Cortex of kidney (tissue), 1 donor: Measurements from ENCODE around the gene ADAMTS7.
"Not testable (repeated sequence)": the region's sequence is repeated elsewhere in the genome, so short reads cannot be mapped to it uniquely, and the experiment has no call there.

Experiments used
- DNase-seq: peaks from one replicate; lab custom pipeline; 2025; lab: John Stamatoyannopoulos, UW

The ADAMTS7 gene

DNA sequence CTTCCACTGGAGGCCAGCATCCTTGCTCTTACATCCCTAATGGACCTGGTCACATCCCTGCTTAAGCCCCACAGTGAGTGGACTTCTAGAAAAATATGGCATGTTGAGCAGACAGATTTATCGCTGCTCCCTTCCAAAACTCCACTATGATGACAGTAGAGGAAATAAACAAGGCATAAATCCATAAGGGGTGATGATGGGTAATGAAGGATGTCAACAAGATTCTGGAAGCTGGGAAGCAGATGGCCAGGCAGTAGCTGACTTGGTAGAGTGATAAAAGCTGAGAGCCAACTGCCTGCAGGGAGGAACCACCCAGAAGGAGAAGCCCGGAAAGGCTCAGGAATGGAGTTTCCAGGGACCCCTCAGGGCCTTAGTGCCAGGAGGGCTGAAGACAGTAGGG, 28.9 kb downstream of the ADAMTS7 start:
- not testable (repeated sequence) for DNase-seq

DNA sequence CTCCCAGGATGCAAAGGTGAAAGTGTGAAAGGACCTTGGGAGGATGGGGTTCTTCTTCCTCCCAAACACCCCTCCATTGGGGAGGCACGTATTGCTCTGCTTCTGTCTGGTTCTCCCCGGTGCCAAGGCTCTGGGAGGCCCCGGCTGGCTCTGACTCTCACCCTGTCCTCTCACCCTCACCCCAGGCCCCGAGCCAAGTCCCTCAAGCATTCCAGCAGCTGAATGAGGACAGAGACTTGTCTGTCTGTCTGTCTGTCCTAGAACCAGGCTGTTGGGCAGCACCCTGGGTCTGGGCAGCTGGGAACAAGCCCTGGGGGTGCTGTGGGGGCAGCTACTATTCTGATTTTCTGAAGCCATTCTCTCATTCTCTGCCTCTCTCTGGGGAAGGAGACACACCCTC, 29.9 kb downstream of the ADAMTS7 start:
- not testable (repeated sequence) for DNase-seq

DNA sequence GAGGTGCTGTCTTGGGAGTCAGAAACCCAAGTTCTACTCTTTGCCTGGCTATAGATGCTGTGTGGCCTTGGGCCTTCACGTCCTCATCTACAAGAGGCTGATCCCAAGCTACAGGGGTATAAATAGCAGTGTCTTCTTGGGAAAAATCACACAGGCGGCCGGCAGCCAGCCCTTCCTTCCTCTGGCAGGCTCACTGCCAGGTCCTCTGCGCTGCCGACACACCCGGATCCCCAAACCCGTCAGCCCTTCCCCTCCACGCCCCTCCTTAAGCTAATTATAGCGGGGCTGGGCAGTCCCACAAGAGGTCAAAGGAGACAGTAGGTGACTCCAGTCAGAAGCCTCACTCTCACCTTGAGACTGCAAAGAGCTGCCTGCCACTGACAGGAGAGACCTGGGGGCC, 31.3 kb downstream of the ADAMTS7 start:
- DNase-seq = not testable (repeated sequence)

DNA sequence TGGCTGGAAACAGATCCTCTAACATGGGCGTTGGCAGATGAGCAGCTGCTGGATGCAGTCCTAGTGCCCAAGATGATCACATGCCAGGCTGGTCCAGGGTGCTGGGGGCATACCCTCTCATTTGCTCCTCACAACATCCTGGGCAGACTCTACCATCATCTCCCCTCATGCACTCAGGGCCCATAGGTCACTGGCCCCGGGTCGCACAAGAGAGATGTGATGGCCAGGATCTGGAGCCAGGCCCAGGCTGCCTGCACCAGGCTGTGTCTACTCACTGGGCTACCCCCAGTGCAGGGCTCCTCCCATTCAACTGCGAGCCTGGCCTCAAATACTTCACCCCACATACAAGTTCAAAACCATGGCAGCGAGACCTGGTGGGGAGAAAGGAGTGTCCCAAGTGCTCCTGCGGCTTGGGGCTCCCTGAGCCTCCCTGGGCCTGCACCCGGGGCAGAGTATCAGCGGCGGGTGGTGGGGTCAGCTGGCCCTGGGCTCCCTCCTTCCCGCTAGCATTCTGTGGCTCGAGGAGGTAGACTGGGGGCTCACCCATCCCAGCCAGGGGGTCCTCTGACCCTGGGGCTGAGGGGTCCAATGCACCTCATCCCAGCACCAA, 32.0 kb downstream of the ADAMTS7 start:
- DNase-seq = not testable (repeated sequence)

DNA sequence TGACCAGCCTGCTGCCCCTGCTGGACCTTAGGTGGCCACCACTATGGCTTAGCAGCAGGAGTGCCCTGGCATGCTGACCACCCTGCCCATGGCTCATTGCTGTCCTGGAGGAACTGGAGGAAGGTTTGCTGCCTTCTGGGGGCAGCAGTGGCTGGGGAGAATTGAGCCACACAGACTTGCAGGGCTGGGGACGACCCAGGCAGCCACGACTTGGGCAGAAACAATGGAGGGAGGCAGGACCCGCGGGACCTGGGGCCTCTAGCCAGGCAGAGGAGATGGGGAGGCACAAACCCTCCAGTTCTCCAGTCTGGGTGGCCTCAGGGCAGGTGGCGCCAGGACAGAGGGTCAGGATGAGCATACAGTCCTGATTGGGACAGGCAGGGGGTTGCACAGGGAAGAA, 32.8 kb downstream of the ADAMTS7 start:
- DNase-seq = no peak

DNA sequence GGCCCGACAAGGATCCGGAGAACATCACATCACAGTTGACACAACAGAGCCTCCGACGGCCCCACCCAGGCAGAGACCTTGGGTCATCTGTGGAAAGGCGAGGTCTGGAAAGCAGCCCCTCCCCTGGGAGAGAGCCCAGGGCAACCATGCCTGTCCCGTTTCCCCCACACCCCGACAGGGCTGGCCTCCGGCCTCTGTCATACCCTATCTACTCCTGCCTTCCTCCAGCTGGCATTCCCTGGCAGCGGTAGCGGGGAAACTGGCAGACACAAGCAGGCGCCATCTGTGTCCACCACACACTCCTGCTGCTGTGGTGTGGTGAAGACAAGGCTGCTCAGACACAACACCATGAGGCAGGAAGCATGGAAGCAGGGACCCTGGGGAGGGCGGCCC, 33.3 kb downstream of the ADAMTS7 start:
- not testable (repeated sequence) for DNase-seq

DNA sequence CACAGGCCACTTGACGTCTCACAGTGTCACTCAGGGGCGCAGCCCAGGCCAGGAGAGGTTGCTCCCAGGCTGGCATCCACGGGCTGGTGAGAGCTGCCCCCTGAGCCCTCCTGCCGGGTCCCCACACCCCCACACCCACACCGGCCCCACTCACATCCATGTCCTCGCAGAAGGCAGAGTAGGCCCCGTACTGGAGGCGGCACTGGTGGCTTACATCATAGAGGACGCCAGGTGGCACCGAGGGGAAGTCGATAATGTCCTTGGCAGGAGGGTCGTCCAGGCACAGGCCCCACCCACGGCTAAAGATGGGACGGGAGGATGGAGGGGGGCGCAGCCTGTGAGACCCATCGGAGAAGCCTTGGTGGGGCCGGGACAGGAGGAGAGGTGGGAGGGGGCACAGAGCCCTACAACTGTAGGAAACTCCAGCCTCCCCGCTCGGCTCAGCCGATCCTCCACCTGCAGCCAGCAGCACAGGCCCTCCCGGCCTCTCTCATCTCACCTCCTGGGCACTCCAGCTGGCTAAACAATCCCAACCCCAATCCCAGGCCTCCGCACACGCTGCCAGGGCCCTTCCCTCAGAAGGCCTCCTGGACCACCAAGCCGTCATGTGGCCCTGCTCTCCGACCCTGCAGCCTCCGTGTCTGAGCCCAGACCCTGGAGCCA, 33.8 kb downstream of the ADAMTS7 start:
- not testable (repeated sequence) for DNase-seq

DNA sequence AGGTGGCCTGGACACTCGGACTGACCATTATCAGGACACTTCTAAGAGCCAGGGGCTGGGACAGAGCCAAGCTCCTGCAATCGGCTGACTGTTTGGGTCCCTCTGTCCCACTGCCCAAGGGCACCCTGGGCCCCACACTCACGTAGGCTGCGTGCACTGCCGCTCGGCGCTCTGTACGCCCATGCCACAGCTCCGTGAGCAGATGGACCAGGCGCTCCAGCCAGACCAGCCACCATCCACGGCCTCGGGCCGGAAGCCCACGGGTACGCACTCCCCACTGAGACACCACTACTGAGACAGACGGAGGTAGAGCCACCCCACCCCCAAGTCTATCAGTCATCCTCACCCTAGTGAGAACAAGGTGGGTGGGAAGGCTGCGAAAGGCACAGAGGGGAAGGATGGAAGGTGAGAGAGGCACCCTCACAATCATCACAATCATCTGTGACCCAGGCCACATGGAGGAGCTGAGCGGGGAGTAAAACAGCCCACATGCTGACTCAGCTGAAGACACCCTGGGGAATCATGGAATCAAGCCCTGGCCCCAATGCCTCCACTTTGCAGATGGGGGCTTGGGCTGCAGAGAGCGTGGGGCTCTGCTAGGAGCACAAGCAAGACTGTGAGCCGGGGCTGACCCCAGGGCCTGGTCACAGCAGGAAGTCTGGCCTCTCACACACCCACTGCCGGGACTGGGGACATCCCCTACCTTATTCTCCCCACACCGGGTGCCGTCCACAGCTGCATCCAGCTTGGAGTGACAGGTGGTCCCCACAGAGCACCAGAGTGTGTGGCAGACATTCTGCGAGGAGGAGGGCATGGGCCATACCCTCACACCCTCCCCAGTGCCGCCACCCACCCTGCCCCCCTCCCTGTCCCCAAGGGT, 35.0 kb downstream of the ADAMTS7 start:
- not testable (repeated sequence) for DNase-seq

DNA sequence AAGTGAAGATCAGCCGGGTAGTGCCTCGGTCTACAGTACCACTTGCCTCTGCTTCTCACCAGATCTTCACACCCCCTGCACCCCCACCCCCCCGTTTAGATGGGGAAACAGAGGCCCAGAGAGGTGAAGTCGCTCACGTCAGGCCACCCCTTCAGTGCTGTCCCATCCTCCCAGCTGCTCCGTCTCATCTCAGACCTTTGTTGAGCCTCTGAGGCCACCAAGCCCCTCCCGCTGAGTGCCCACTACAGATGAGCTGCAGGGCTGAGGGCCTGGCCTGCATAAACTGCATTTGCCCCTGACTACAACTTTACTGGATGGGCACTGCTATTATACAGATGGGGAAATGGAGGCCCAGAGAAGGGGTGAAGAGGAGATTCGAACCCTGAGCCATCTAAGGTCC, 35.8 kb downstream of the ADAMTS7 start:
- no peak for DNase-seq

DNA sequence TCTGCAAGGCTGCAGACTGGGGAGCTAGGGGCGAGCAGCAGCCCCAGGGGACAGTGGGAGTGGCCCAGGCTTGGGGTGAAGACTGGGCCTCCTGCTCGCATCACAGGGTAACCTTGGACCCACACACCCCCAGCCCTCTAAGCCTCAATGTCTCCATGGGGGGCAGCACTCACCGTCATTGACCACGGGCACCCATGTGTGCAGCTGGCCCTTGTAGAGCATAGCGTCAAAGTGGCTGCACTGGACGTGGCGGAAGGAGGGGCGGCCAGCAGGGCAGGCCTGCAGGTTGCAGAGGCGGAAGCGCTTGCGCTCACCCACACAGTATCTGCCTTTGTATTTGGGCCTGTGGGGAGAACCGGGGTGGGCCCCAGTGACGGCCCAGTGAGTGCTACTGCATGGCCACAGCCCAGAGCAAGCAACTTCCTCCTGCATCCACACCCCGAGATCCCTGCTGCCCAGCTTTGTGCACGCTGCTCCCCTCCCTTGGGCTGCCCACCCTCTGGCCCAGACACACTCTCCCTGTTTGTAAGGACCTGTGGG, 36.7 kb downstream of the ADAMTS7 start:
- DNase-seq = not testable (repeated sequence)

DNA sequence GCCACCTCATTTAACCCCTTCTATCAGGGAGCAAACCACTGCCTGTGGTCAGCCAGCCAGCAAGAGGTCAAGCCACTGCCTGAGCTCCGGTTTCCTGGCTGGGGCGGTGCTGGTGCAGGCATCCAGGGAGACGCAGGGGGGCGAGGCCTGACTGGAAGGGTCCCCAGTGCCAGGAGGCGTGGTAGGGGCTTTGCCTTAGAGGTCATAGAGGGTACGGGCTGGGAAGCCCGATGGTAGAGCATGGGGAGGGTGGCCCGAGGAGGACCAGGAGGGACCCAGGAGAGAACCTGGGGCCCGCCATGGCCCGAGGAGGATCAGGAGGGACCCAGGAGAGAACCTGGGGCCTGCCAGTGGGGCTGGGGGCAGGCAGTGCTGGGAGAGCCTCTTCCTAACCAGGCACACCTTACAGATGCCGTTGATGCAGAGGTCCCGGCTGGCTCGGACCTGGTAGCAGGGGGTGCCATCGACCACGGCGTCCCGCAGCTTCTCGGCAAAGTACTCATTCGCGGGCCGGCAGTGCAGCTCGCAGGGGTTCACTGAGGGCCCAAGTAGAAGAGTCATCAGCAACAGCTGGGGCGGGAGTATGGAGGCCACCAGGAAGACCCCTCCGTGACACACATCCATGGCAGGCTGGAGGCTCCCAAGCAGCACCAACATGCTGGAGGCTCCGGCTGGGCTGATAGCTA, 37.4 kb downstream of the ADAMTS7 start:
- not testable (repeated sequence) for DNase-seq

DNA sequence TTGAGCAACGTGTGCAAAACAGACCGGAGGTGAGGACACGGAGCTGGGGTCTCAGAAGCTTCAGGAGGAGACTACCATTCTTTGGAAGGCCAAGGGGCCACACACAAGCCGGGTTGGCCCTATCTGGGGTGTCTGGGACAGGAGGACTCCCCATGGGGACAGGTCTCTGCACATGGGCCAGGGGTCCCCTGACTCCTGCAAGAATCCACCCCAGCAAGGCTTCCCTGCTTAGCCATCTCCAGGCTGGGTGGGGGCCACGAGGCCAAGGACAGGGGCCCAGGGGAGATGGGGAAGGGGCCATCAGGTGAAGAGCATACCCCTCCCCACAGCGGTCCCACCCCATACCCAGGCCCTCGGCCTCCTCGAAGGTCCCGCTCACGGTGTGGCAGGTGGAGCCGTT, 38.5 kb downstream of the ADAMTS7 start:
- DNase-seq = no peak

DNA sequence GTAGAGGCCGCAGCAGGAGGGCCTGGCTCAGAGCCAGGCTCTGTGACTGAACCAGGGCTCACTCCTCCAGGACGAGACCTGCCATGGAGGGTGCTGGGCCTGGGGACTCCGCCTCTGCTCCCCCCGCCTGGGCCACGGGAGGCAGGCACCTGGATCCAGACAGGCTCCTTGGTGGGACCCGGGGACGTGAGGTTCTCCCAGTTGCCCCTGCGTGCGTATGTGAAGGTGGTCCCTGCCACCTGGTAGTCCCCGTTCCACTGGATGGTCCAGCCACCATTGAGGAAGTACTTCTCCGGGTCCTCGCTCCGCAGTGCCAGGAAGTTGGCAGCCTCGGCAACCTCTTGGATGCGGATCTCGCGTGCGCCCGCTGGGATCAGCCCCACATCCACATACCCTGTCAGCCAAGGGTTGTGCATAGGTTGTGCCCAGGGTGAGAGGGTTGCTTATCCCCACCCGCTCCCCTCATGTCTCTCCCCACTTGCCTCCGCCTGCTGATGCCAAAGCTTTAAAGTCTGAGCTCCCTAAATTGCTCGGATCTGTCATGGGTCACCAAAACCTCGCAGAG, 39.7 kb downstream of the ADAMTS7 start:
- not testable (repeated sequence) for DNase-seq

DNA sequence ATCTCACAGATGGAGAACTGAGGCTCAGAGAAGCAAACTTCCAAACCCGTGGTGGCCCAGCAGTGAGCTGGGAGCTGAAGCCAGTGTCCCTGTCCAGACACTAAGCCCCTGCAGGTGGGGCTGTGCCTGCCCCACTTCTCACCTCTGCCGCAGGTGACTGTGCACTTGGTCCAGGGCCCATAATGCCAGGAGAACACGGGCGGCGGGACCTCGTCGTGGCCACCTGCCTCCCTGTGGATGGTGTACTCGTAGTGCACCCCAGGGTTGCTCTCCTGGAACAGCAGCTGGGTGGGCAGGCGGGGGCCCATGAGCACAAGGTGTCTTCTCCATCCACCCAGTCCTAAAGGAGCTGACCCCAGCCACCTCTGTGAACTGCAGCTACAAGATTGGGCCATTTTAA, 40.2 kb downstream of the ADAMTS7 start:
- not testable (repeated sequence) for DNase-seq

DNA sequence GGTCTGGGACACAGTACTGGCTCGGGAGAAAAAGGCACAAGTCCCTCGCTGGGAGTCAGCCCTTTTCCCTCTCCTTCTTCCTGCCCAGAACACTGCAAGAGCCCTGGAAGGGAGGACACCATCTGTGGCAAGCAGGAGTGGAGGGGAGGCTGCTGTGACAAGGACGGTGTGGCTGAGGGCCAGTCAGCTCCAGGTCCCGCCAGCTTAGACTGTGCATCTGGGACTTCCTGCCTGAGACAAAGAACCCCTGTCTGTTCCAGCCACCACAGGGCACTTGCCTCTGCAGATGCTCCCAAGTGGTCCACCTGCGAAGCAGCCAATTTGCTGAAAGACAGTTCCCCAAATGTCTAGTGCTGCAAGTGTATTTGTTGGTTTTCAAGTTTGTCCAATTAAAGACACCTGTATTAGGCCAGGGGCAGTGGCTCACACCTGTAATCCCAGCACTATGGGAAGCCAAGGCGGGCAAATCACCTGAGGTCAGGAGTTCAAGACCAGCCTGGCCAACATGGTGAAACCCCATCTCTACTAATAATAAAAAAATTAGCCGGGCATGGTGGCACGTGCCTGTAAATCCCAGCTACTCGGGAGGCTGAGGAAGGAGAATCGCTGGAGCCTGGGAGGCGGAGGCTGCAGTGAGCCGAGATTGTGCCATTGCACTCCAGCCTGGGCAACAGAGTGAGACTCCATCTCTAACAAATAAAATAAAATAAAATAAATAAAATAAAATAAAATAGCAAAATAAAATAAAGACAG, 41.6 kb downstream of the ADAMTS7 start:
- DNase-seq = not testable (repeated sequence)

DNA sequence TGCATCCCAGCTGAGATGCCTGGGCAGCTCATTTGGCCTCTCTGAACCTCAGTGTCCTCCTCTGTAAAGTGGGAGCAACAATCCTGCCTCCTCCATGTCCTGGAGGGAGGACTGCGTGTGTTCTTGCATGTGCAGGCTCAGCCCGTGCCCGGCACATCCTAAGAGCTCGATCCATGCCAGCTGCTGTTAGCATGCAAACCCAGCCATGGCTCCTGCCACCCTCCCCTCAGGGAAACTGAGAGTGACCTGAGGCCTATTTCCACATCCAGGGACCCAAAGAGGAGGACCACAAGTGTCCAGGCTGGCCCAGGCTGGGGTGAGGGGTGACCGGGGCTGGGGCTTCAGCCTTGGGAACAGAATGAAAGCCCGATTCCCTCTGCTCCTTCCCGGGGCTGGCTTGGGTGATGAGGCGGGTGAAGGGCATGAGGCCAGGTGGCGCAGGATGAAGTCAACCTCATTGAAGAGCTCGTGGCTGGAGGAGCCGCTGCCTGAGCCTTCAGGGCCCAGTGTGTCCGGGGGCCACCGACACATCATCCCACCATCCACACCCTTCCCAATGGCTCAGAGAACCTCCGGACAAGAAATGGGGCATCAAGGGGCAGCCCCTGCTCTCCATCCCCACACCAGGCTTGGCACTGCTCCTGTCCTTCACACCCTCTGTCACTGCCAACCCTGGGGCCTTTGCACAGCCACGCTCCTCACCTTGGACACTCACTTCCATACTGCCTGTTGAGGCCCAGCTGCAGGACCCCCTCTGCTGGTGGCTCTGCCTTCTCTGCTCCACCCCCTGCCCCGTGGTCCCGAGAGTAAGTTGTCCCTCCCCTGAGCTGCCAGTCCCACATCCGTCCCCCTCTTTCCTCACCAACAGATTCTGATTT, 42.5 kb downstream of the ADAMTS7 start:
- DNase-seq = no peak

DNA sequence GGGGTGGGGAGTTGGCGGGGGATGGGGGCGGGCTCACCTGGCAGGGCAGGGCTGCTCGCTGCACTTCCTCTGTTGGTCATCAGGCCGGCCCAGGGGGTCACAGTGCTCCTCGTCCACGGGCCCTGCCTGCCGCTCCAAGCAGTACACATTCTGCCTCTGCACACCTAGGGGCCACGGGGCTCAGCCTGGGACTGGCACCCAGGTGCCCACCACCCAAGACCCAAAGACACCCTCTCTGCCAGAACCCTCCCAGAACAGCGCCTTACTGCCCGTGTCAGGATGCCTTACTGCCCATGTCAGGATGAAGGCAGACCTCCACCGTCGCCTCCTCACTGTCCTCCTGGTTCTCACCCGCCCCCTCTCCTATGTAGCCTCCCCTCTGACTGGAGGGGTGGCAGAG, 43.2 kb downstream of the ADAMTS7 start:
- DNase-seq = no peak

DNA sequence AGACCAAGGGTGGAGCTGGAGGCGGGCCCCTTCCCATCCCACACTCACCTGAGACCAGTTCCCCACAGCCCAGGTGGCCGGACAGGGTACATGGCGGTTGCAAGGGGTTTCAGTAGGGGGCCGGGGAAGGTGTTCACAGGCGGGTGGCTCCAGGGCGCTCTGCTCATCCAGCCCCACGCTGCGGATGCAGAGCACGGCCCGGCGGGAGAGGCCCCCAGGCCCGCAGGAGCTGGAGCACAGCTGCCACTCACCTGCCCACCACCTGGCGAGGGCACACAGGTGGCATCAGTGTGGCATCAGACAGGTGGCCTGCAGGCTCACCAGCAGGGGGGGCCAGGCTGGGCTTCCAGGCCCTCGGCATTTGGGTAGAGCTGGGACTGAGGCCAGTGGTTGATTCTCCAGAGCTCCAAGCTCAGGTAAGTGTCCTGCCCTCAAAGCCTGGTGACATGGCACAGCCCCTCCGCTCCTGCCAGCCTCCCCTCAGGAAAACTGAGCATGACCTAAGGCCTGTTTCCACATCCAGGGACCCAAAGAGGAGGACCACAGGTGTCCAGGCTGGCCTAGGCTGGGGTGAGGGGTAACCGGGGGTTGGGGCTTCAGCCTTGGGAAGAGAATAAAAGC, 43.8 kb downstream of the ADAMTS7 start:
- DNase-seq = no peak

DNA sequence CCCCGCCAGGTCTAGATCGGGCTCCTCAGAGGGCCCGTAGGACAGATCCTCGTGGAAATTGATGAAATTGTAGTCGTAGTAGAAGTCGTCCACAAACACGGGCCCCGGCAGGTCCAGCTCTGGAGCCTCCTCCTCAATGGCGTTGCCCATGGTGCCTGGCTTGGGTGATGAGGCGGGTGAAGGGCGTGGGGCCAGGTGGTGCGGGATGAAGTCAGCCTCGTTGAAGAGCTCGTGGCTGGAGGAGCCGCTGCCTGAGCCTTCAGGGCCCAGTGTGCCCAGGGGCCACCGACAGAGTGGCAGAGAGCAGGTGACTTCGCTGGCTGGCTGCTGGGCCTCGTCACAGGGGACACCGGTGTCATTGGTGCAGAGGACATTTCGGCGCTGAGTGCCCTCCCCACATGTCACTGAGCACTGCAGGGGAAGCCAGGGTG, 44.6 kb downstream of the ADAMTS7 start:
- DNase-seq = not testable (repeated sequence)
